Mucosa of gallbladder (tissue), 1 donor: ENCODE results near the gene TMEM39A. TPM values are rescaled to one million over a fixed set of nuclear protein-coding genes. Genes with fewer than 3 reads are reported as not detected.

Source experiments
- DNase-seq: peaks from one replicate; pipeline ENCODE4 v3.0.0-alpha.2; 2020; ENCODE audit warnings: low spot score
- total RNA-seq: library from RNA; stranded (reverse); gene quantifications from one replicate; pipeline ENCODE4 v1.2.1, GENCODE V29; 2021
- donor health status: DM: no; HTN: no; CAD: no.

The TMEM39A gene
- total RNA-seq, 1 donor from 2014 or later: 35.3 TPM

GRCh38 chr3:119456469-119456868 lies 6.9 kb downstream of the TMEM39A start:
- DNase-seq: no peak

GRCh38 chr3:119453822-119454221 lies 9.6 kb downstream of the TMEM39A start:
- no peak for DNase-seq

- no peak for DNase-seq
Observed at GRCh38 chr3:119444590-119444989, 18.8 kb downstream of the TMEM39A start.

GRCh38 chr3:119443179-119443578 lies 20.2 kb downstream of the TMEM39A start:
- DNase-seq: no peak

GRCh38 chr3:119437691-119438258 lies 25.6 kb downstream of the TMEM39A start:
- DNase-seq: no peak

GRCh38 chr3:119436977-119437376 lies 26.4 kb downstream of the TMEM39A start:
- DNase-seq: no peak

GRCh38 chr3:119434703-119435102 lies 28.7 kb downstream of the TMEM39A start:
- DNase-seq: no peak

GRCh38 chr3:119433613-119434325 lies 29.6 kb downstream of the TMEM39A start:
- DNase-seq: no peak

GRCh38 chr3:119428538-119428937 lies 34.9 kb downstream of the TMEM39A start:
- no peak for DNase-seq

- DNase-seq: no peak
Observed at GRCh38 chr3:119427669-119428068, 35.7 kb downstream of the TMEM39A start.

- DNase-seq: no peak
Observed at GRCh38 chr3:119420196-119420595, 43.2 kb downstream of the TMEM39A start.

- no peak for DNase-seq
Observed at GRCh38 chr3:119418641-119419040, 44.8 kb downstream of the TMEM39A start.

GRCh38 chr3:119417771-119418512 lies 45.5 kb downstream of the TMEM39A start:
- no peak for DNase-seq

- no peak for DNase-seq
Observed at GRCh38 chr3:119416873-119417272, 46.5 kb downstream of the TMEM39A start.

GRCh38 chr3:119413603-119414280 lies 49.7 kb downstream of the TMEM39A start:
- DNase-seq: no peak

- no peak for DNase-seq
Observed at GRCh38 chr3:119409844-119410243, 53.6 kb downstream of the TMEM39A start.

GRCh38 chr3:119408243-119408950 lies 55.0 kb downstream of the TMEM39A start:
- no peak for DNase-seq

- no peak for DNase-seq
Observed at GRCh38 chr3:119405315-119405714, 58.1 kb downstream of the TMEM39A start.

- DNase-seq: no peak
Observed at GRCh38 chr3:119403201-119403600, 60.2 kb downstream of the TMEM39A start.

- DNase-seq: no peak
Observed at GRCh38 chr3:119402791-119403190, 60.6 kb downstream of the TMEM39A start.

GRCh38 chr3:119401503-119402440 lies 61.6 kb downstream of the TMEM39A start:
- DNase-seq: no peak
